Fibroblast of lung (primary cell): ENCODE measurements around the gene MAP4K4. TPM values are rescaled to one million over a fixed set of nuclear protein-coding genes. Genes with fewer than 3 reads are reported as not detected.

Experiments
- DNase-seq, 2 donors: peaks; one replicate each; pipeline versions ENCODE4 v3.0.0 to v3.0.0-alpha.2; 2010; ENCODE audit warnings: low read depth in 2 of 2
- H2AFZ ChIP-seq: 2 replicates; pipeline ENCODE4 v1.5.1; 2012; ENCODE audit warnings: low read length, control low read depth, inconsistent platforms
- H3K27ac ChIP-seq: 2 replicates; pipeline ENCODE4 v1.5.1; 2011; ENCODE audit warnings: low read length, control low read depth; ENCODE audit not compliant: insufficient read depth
- H3K27me3 ChIP-seq: 2 replicates; pipeline ENCODE4 v1.5.1; 2011; ENCODE audit warnings: mild to moderate bottlenecking, low read length; ENCODE audit not compliant: control insufficient read depth, insufficient read depth
- H3K36me3 ChIP-seq: 2 replicates; pipeline ENCODE4 v1.5.1; 2011; ENCODE audit warnings: low read length; ENCODE audit not compliant: control insufficient read depth, insufficient read depth
- H3K4me1 ChIP-seq: 2 replicates; pipeline ENCODE4 v1.5.1; 2011; ENCODE audit warnings: low read length; ENCODE audit not compliant: control insufficient read depth, insufficient read depth; ENCODE audit errors: extremely low read depth
- H3K4me2 ChIP-seq: 2 replicates; pipeline ENCODE4 v1.5.1; 2011; ENCODE audit warnings: low read length, control low read depth; ENCODE audit not compliant: insufficient read depth; ENCODE audit errors: extremely low read depth
- H3K4me3 ChIP-seq, 4 experiments: fragments of 200-600 bp in 1 of 4; sonication (generic) in 1 of 4; replicated peaks in 1 of 4; 2 replicates each; pipeline ENCODE4 v1.5.1; 2011 to 2016; ENCODE audit warnings: low read length in 4 of 4, low read depth in 3 of 4, mild to moderate bottlenecking in 3 of 4, control low read depth in 2 of 4, inconsistent platforms in 1 of 4, mixed read lengths in 1 of 4; ENCODE audit not compliant: insufficient read depth in 1 of 4; ENCODE audit errors: control extremely low read depth in 1 of 4
- H3K79me2 ChIP-seq: 2 replicates; pipeline ENCODE4 v1.5.1; 2012; ENCODE audit warnings: mild to moderate bottlenecking, low read length, inconsistent platforms; ENCODE audit not compliant: control insufficient read depth, insufficient read depth
- H3K9ac ChIP-seq: 2 replicates; pipeline ENCODE4 v1.5.1; 2011; ENCODE audit warnings: mild to moderate bottlenecking, low read length, control low read depth; ENCODE audit not compliant: insufficient read depth
- H3K9me3 ChIP-seq: 2 replicates; pipeline ENCODE4 v1.5.1; 2012; ENCODE audit warnings: low read depth, low read length; ENCODE audit not compliant: control insufficient read depth, insufficient read depth
- H4K20me1 ChIP-seq: 2 replicates; pipeline ENCODE4 v1.5.1; 2011; ENCODE audit warnings: low read length; ENCODE audit not compliant: control insufficient read depth, insufficient read depth; ENCODE audit errors: extremely low read depth
- CTCF ChIP-seq, 2 donors: IDR thresholded peaks in 1 of 2; conservative IDR thresholded peaks in 1 of 2; 1 replicate in 1 of 2; 2 replicates in 1 of 2; pipeline ENCODE4 v1.5.1; 2011 to 2012; ENCODE audit warnings: low read length in 2 of 2, control low read depth in 1 of 2, inconsistent platforms in 1 of 2, low read depth in 1 of 2, mild to moderate bottlenecking in 1 of 2
- EZH2 ChIP-seq: IDR thresholded peaks from 2 replicates; pipeline ENCODE4 v1.5.1; 2012; ENCODE audit warnings: low read length, control low read depth, mild to moderate bottlenecking; ENCODE audit errors: missing control alignments
- polyA plus RNA-seq, 2 donors: library from polyadenylated mRNA; depleted of rRNA in 1 of 2; stranded (reverse) in 1 of 2; unstranded in 1 of 2; fragments of >200 nt; gene quantifications; 2 replicates each; pipeline ENCODE4 v1.2.1, GENCODE V29; 2011 to 2012; ENCODE audit warnings: missing spikeins in 1 of 2
- total RNA-seq: library from RNA; depleted of rRNA; stranded (reverse); fragments of >200 nt; gene quantifications from 2 replicates; pipeline ENCODE4 v1.2.1, GENCODE V29; 2014

MAP4K4 gene
- total and polyA plus RNA-seq, 2 donors (not counting 1 experiment from before 2014, with no cell fraction given), result 113 to 164 TPM

- DNase-seq, result peak; percentile 48 to 63
- no peak overlapping the region for H3K27ac ChIP-seq
- peaks cover 2% of the 10 kb centered on the region for H3K4me1 ChIP-seq
- no peaks in the 10 kb centered on the region for H3K36me3 ChIP-seq
- TF ChIP-seq CTCF (conservative IDR thresholded peaks at IDR 0.05 in 1 of 2, IDR thresholded peaks at IDR 0.05 in 1 of 2; ENCODE audit: low read depth in 1 of 2, low read length in 2 of 2), result peak in 1 of 2 donors; percentile 23
- TF ChIP-seq EZH2, result no peak
- H3K9me3 ChIP-seq, result no peaks in the 10 kb centered on the region
- H3K27me3 ChIP-seq, result no peaks in the 10 kb centered on the region
- H2AFZ ChIP-seq, result no peak overlapping the region
- H3K9ac ChIP-seq, result no peak overlapping the region
- no peak overlapping the region for H3K4me3 ChIP-seq
- H3K4me2 ChIP-seq, result no peak overlapping the region
- no peaks in the 10 kb centered on the region for H4K20me1 ChIP-seq
- peaks cover 98% of the 10 kb centered on the region for H3K79me2 ChIP-seq
Measured at GRCh38 chr2:101770726-101771125, 73.2 kb downstream of the MAP4K4 start.

- no peak for TF ChIP-seq CTCF (conservative IDR thresholded peaks at IDR 0.05 in 1 of 2, IDR thresholded peaks at IDR 0.05 in 1 of 2; ENCODE audit: low read depth in 1 of 2, low read length in 2 of 2)
- Histone ChIP-seq H2AFZ (no peak overlapping the region), H3K9me3 (no peaks in the 10 kb centered on the region), H3K79me2 (peaks cover 98% of the 10 kb centered on the region), H3K4me1 (peaks cover 2% of the 10 kb centered on the region), H3K27me3 (no peaks in the 10 kb centered on the region), H3K4me2 (no peak overlapping the region), H3K4me3 (no peak overlapping the region), H3K36me3 (no peaks in the 10 kb centered on the region), H3K27ac (no peak overlapping the region), H3K9ac (no peak overlapping the region), H4K20me1 (no peaks in the 10 kb centered on the region)
- DNase-seq, result peak in 1 of 2 donors; percentile 41
Measured at GRCh38 chr2:101771227-101771902, 73.9 kb downstream of the MAP4K4 start.

- no peak overlapping the region for H3K27ac ChIP-seq
- no peak for DNase-seq
- peaks cover 2% of the 10 kb centered on the region for H3K4me1 ChIP-seq
- no peaks in the 10 kb centered on the region for H3K27me3 ChIP-seq
- TF ChIP-seq CTCF (conservative IDR thresholded peaks at IDR 0.05 in 1 of 2, IDR thresholded peaks at IDR 0.05 in 1 of 2; ENCODE audit: low read depth in 1 of 2, low read length in 2 of 2) (no peak), EZH2 (no peak)
- H3K36me3 ChIP-seq, result no peaks in the 10 kb centered on the region
- H3K4me3 ChIP-seq, result no peak overlapping the region
- no peaks in the 10 kb centered on the region for H4K20me1 ChIP-seq
- H3K9me3 ChIP-seq, result no peaks in the 10 kb centered on the region
- H3K79me2 ChIP-seq, result peaks cover 97% of the 10 kb centered on the region
- H3K9ac ChIP-seq, result no peak overlapping the region
- H2AFZ ChIP-seq, result no peak overlapping the region
- no peak overlapping the region for H3K4me2 ChIP-seq
Measured at GRCh38 chr2:101771910-101772321, 74.4 kb downstream of the MAP4K4 start.
